WI38 (cell line): Measurements from ENCODE around the gene CALR3.
A peak's percentile ranks its signal among the peaks of the same experiment; 100 is the strongest.

ENCODE experiments used
- H3K4me3 ChIP-seq: 2 replicates; pipeline ENCODE4 v1.5.1; 2011; ENCODE audit warnings: low read depth, mild to moderate bottlenecking, control low read depth, low read length
- CTCF ChIP-seq: IDR thresholded peaks from 2 replicates; pipeline ENCODE4 v1.5.1; 2012; ENCODE audit warnings: low read depth, mild to moderate bottlenecking, control low read depth, low read length

Gene CALR3

GRCh38 chr19:16446724-16447368 is 49.1 kb downstream of the CALR3 start:
- no peak for TF ChIP-seq CTCF
- H3K4me3 ChIP-seq: no peak overlapping the region

- H3K4me3 ChIP-seq: no peak overlapping the region
- TF ChIP-seq CTCF: no peak
Measured at GRCh38 chr19:16446108-16446723, 49.8 kb downstream of the CALR3 start.

GRCh38 chr19:16445238-16446107 is 50.5 kb downstream of the CALR3 start:
- H3K4me3 ChIP-seq: no peak overlapping the region
- TF ChIP-seq CTCF: no peak

GRCh38 chr19:16444269-16444600 is 51.7 kb downstream of the CALR3 start:
- H3K4me3 ChIP-seq: no peak overlapping the region
- TF ChIP-seq CTCF: no peak

GRCh38 chr19:16442386-16443276 is 53.3 kb downstream of the CALR3 start:
- H3K4me3 ChIP-seq: no peak overlapping the region
- TF ChIP-seq CTCF: no peak

GRCh38 chr19:16441661-16442162 is 54.3 kb downstream of the CALR3 start:
- no peak overlapping the region for H3K4me3 ChIP-seq
- TF ChIP-seq CTCF: peak; percentile 65
